HEK293 (cell line): ENCODE measurements around the gene ZFHX3.

Source experiments
- CTCF ChIA-PET: fragments of 350-600 bp; formaldehyde crosslinking; extraction: SDS; loops from one replicate; lab custom pipeline; 2021; ENCODE audit warnings: antibody characterized with exemption; lab: Yijun Ruan, JAX
- POLR2A ChIA-PET: fragments of 300-600 bp; formaldehyde crosslinking; extraction: SDS; loops from one replicate; lab custom pipeline; 2020; ENCODE audit warnings: antibody characterized with exemption, inconsistent platforms; lab: Yijun Ruan, JAX
- H3K27ac ChIP-seq: fragments of 200-500 bp; sonication (Bioruptor generic); 2 replicates; pipeline ENCODE4 v1.5.1; 2014; ENCODE audit warnings: low read depth, low read length, control low read depth, inconsistent platforms; ENCODE audit errors: extremely low read depth
- H3K36me3 ChIP-seq, 2 experiments: fragments of 200-500 bp in 1 of 2; sonication (Bioruptor generic) in 1 of 2; 1 replicate in 1 of 2; 2 replicates in 1 of 2; pipeline ENCODE4 v1.5.1; 2014 to 2017; ENCODE audit warnings: inconsistent platforms in 2 of 2, low read length in 2 of 2; ENCODE audit not compliant: control insufficient read depth in 2 of 2, insufficient read depth in 1 of 2
- H3K4me1 ChIP-seq: fragments of 200-500 bp; sonication (Bioruptor generic); 2 replicates; pipeline ENCODE4 v1.5.1; 2014; ENCODE audit warnings: mild to moderate bottlenecking, low read length, inconsistent platforms; ENCODE audit not compliant: control insufficient read depth, insufficient read depth
- H3K4me3 ChIP-seq: 2 replicates; pipeline ENCODE4 v1.5.1; 2011; ENCODE audit warnings: low read depth, mild to moderate bottlenecking, control low read depth, low read length, moderate library complexity
- H3K9me3 ChIP-seq: fragments of 200-500 bp; sonication (Bioruptor generic); 2 replicates; pipeline ENCODE4 v1.5.1; 2014; ENCODE audit warnings: low read depth, low read length, inconsistent platforms; ENCODE audit not compliant: control insufficient read depth, insufficient read depth
- HOXC10 ChIP-seq: sonication (generic); formaldehyde crosslinking; IDR thresholded peaks from 2 replicates; pipeline ENCODE4 v1.8.1; 2023; ENCODE audit warnings: mild to moderate bottlenecking, missing genetic modification reagents
- IKZF3 ChIP-seq: fragments of 450-650 bp; IDR thresholded peaks from 2 replicates; pipeline ENCODE4 v1.5.0; 2018; ENCODE audit warnings: missing biosample characterization, mild to moderate bottlenecking, missing genetic modification characterization, moderate library complexity
- KLF1 ChIP-seq: fragments of 450-650 bp; formaldehyde crosslinking; IDR thresholded peaks from 2 replicates; pipeline ENCODE4 v1.5.1; 2016; ENCODE audit warnings: missing biosample characterization, missing genetic modification characterization
- PRDM4 ChIP-seq: fragments of 450-650 bp; formaldehyde crosslinking; IDR thresholded peaks from 2 replicates; pipeline ENCODE4 v1.5.1; 2017; ENCODE audit warnings: missing biosample characterization, missing genetic modification characterization
- ZBTB21 ChIP-seq: fragments of 450-650 bp; formaldehyde crosslinking; IDR thresholded peaks from 2 replicates; pipeline ENCODE4 v1.5.1; 2017; ENCODE audit warnings: missing biosample characterization, missing genetic modification characterization
- ZBTB8A ChIP-seq: fragments of 450-650 bp; formaldehyde crosslinking; IDR thresholded peaks from 2 replicates; pipeline ENCODE4 v1.5.1; 2016; ENCODE audit warnings: missing biosample characterization, missing genetic modification characterization
- ZNF121 ChIP-seq: fragments of 450-650 bp; formaldehyde crosslinking; IDR thresholded peaks from 2 replicates; pipeline ENCODE4 v1.5.1; 2016; ENCODE audit warnings: missing biosample characterization, missing genetic modification characterization
- ZNF138 ChIP-seq: fragments of 450-650 bp; formaldehyde crosslinking; IDR thresholded peaks from 2 replicates; pipeline ENCODE4 v1.5.1; 2016; ENCODE audit warnings: missing biosample characterization, missing genetic modification characterization, borderline replicate concordance
- ZNF155 ChIP-seq: fragments of 450-650 bp; formaldehyde crosslinking; IDR thresholded peaks from 2 replicates; pipeline ENCODE4 v1.5.1; 2016; ENCODE audit warnings: missing biosample characterization, missing genetic modification characterization
- ZNF24 ChIP-seq: fragments of 450-650 bp; formaldehyde crosslinking; IDR thresholded peaks from 2 replicates; pipeline ENCODE4 v1.5.1; 2016; ENCODE audit warnings: missing biosample characterization, missing genetic modification characterization
- ZNF302 ChIP-seq: fragments of 450-650 bp; formaldehyde crosslinking; IDR thresholded peaks from 2 replicates; pipeline ENCODE4 v1.5.1; 2016; ENCODE audit warnings: missing biosample characterization, missing genetic modification characterization, low read depth
- ZNF391 ChIP-seq: fragments of 450-650 bp; formaldehyde crosslinking; IDR thresholded peaks from 2 replicates; pipeline ENCODE4 v1.5.1; 2016; ENCODE audit warnings: low read depth, missing biosample characterization, missing genetic modification characterization, borderline replicate concordance
- ZNF48 ChIP-seq: fragments of 450-650 bp; formaldehyde crosslinking; IDR thresholded peaks from 2 replicates; pipeline ENCODE4 v1.5.1; 2016; ENCODE audit warnings: missing biosample characterization, missing genetic modification characterization
- ZNF555 ChIP-seq: fragments of 450-650 bp; formaldehyde crosslinking; conservative IDR thresholded peaks from 2 replicates; pipeline ENCODE4 v1.5.1; 2017; ENCODE audit warnings: missing biosample characterization, mild to moderate bottlenecking, missing genetic modification characterization, inconsistent platforms
- ZNF571 ChIP-seq: fragments of 450-650 bp; formaldehyde crosslinking; IDR thresholded peaks from 2 replicates; pipeline ENCODE4 v1.5.0; 2017; ENCODE audit warnings: missing biosample characterization, missing genetic modification characterization
- ZNF629 ChIP-seq: fragments of 450-650 bp; formaldehyde crosslinking; IDR thresholded peaks from 2 replicates; pipeline ENCODE4 v1.5.1; 2017; ENCODE audit warnings: missing biosample characterization, missing genetic modification characterization
- ZNF645 ChIP-seq: fragments of 450-650 bp; formaldehyde crosslinking; IDR thresholded peaks from 2 replicates; pipeline ENCODE4; 2016; ENCODE audit warnings: missing biosample characterization, missing genetic modification characterization
- ZNF660 ChIP-seq: fragments of 450-650 bp; IDR thresholded peaks from 2 replicates; pipeline ENCODE4 v1.5.1; 2018; ENCODE audit warnings: missing biosample characterization, mild to moderate bottlenecking, missing genetic modification characterization
- ZNF768 ChIP-seq: fragments of 450-650 bp; formaldehyde crosslinking; IDR thresholded peaks from 2 replicates; pipeline ENCODE4 v1.5.1; 2018; ENCODE audit warnings: missing biosample characterization, mild to moderate bottlenecking, missing genetic modification characterization
- ZSCAN23 ChIP-seq: fragments of 450-650 bp; formaldehyde crosslinking; IDR thresholded peaks from 2 replicates; pipeline ENCODE4 v1.5.1; 2016; ENCODE audit warnings: missing biosample characterization, missing genetic modification characterization
- TF ChIP-seq, protein P1 (sequence below): fragments of 450-650 bp; formaldehyde crosslinking; IDR thresholded peaks from 2 replicates; pipeline ENCODE4 v1.5.1; 2016; ENCODE audit warnings: missing biosample characterization, missing genetic modification characterization
- TF ChIP-seq, protein P2 (sequence below): fragments of 450-650 bp; formaldehyde crosslinking; IDR thresholded peaks from 2 replicates; pipeline ENCODE4 v1.5.1; 2017; ENCODE audit warnings: missing biosample characterization, mild to moderate bottlenecking, missing genetic modification characterization, moderate library complexity
- TF ChIP-seq, protein P3 (sequence below): fragments of 450-650 bp; formaldehyde crosslinking; IDR thresholded peaks from 2 replicates; pipeline ENCODE4 v1.5.1; 2016; ENCODE audit warnings: missing biosample characterization, missing genetic modification characterization
- TF ChIP-seq, protein P4 (sequence below): fragments of 450-650 bp; formaldehyde crosslinking; IDR thresholded peaks from 2 replicates; pipeline ENCODE4 v1.5.1; 2016; ENCODE audit warnings: missing biosample characterization, missing genetic modification characterization

Gene ZFHX3

GRCh38 chr16:73094371-73094770, 46.4 kb upstream of the ZFHX3 start (continued):
- TF ChIP-seq, protein P1, sequence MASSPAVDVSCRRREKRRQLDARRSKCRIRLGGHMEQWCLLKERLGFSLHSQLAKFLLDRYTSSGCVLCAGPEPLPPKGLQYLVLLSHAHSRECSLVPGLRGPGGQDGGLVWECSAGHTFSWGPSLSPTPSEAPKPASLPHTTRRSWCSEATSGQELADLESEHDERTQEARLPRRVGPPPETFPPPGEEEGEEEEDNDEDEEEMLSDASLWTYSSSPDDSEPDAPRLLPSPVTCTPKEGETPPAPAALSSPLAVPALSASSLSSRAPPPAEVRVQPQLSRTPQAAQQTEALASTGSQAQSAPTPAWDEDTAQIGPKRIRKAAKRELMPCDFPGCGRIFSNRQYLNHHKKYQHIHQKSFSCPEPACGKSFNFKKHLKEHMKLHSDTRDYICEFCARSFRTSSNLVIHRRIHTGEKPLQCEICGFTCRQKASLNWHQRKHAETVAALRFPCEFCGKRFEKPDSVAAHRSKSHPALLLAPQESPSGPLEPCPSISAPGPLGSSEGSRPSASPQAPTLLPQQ = 0 out of 2 replicates have a peak, but pooled peaks have one; percentile 11

- H3K9me3 ChIP-seq = no peaks in the 10 kb centered on the region
- H3K27ac ChIP-seq = peak overlapping the region; percentile 65
- H3K4me1 ChIP-seq = peaks cover 31% of the 10 kb centered on the region
- POLR2A ChIA-PET = interaction anchor here (1.2 kb wide), 1 partner anchor 31 kb away, joined by 5 read pairs; no protein-coding TSS in a partner anchor
- no peak overlapping the region for H3K4me3 ChIP-seq
- CTCF ChIA-PET = interaction anchor here (0.7 to 1.2 kb wide), 2 partner anchors 72 to 444 kb away, joined by 4 read pairs; no protein-coding TSS in a partner anchor
- H3K36me3 ChIP-seq = no peaks in the 10 kb centered on the region
- TF ChIP-seq ZBTB8A (tag by site-specific recombination) = peak; percentile 58; the same call in 1 of the 2 replicates
- TF ChIP-seq, protein P2, sequence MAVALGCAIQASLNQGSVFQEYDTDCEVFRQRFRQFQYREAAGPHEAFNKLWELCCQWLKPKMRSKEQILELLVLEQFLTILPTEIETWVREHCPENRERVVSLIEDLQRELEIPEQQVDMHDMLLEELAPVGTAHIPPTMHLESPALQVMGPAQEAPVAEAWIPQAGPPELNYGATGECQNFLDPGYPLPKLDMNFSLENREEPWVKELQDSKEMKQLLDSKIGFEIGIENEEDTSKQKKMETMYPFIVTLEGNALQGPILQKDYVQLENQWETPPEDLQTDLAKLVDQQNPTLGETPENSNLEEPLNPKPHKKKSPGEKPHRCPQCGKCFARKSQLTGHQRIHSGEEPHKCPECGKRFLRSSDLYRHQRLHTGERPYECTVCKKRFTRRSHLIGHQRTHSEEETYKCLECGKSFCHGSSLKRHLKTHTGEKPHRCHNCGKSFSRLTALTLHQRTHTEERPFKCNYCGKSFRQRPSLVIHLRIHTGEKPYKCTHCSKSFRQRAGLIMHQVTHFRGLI = 0 out of 2 replicates have a peak, but pooled peaks have one; percentile 9
- TF ChIP-seq, protein P3, sequence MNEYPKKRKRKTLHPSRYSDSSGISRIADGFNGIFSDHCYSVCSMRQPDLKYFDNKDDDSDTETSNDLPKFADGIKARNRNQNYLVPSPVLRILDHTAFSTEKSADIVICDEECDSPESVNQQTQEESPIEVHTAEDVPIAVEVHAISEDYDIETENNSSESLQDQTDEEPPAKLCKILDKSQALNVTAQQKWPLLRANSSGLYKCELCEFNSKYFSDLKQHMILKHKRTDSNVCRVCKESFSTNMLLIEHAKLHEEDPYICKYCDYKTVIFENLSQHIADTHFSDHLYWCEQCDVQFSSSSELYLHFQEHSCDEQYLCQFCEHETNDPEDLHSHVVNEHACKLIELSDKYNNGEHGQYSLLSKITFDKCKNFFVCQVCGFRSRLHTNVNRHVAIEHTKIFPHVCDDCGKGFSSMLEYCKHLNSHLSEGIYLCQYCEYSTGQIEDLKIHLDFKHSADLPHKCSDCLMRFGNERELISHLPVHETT (tag by site-specific recombination) = no peak
- no peak for TF ChIP-seq ZNF302 (tag by site-specific recombination)
- peak; percentile 35; the same call in 1 of the 2 replicates for TF ChIP-seq ZNF629 (tag by site-specific recombination)
- no peak for TF ChIP-seq ZNF391 (tag by site-specific recombination)
- no peak for TF ChIP-seq ZNF645 (tag by site-specific recombination)
- no peak for TF ChIP-seq PRDM4 (tag by site-specific recombination)
- no peak for TF ChIP-seq ZNF24 (tag by site-specific recombination)
- TF ChIP-seq ZNF155 (tag by site-specific recombination) = no peak
- TF ChIP-seq ZNF121 (tag by site-specific recombination) = no peak
- no peak for TF ChIP-seq HOXC10
- no peak for TF ChIP-seq ZNF555 (tag by site-specific recombination)
- no peak for TF ChIP-seq ZNF768 (tag by site-specific recombination)
- TF ChIP-seq ZNF138 = no peak
- TF ChIP-seq ZNF571 (tag by site-specific recombination) = no peak
- no peak for TF ChIP-seq IKZF3
- no peak for TF ChIP-seq ZSCAN23 (tag by site-specific recombination)
- no peak for TF ChIP-seq ZNF48
- TF ChIP-seq ZNF660 (tag by site-specific recombination) = no peak
- no peak for TF ChIP-seq ZBTB21 (tag by site-specific recombination)
- TF ChIP-seq, protein P4, sequence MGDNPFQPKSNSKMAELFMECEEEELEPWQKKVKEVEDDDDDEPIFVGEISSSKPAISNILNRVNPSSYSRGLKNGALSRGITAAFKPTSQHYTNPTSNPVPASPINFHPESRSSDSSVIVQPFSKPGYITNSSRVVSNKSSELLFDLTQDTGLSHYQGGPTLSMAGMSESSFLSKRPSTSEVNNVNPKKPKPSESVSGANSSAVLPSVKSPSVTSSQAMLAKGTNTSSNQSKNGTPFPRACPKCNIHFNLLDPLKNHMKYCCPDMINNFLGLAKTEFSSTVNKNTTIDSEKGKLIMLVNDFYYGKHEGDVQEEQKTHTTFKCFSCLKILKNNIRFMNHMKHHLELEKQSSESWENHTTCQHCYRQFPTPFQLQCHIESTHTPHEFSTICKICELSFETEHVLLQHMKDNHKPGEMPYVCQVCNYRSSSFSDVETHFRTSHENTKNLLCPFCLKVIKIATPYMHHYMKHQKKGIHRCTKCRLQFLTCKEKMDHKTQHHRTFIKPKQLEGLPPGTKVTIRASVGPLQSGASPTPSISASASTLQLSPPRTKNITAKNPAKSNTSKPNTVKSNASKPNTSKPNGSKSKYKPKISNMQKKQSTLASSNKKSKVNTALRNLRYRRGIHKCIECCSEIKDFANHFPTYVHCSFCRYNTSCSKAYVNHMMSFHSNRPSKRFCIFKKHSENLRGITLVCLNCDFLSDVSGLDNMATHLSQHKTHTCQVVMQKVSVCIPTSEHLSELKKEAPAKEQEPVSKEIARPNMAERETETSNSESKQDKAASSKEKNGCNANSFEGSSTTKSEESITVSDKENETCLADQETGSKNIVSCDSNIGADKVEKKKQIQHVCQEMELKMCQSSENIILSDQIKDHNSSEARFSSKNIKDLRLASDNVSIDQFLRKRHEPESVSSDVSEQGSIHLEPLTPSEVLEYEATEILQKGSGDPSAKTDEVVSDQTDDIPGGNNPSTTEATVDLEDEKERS (tag by site-specific recombination) = no peak
- no peak for TF ChIP-seq KLF1 (tag by site-specific recombination)
These were observed 45.5 kb upstream of the ZFHX3 start for GRCh38 chr16:73093146-73094144.
